H9 (cell line): ENCODE results near the gene ATP11C. TPM values are rescaled to one million over a fixed set of nuclear protein-coding genes. Genes with fewer than 3 reads are reported as not detected.

Experiments
- DNase-seq: peaks from one replicate; pipeline ENCODE4 v3.0.0-alpha.2; 2017
- H2AFZ ChIP-seq: one replicate; pipeline ENCODE4 v1.6.1; 2013; ENCODE audit warnings: mild to moderate bottlenecking, low read length, control low read depth, moderate library complexity
- H2AK5ac ChIP-seq: 2 replicates; pipeline ENCODE4 v1.6.1; 2013; ENCODE audit warnings: low read length, control low read depth, mixed read lengths; ENCODE audit not compliant: insufficient read length
- H2BK120ac ChIP-seq: one replicate; pipeline ENCODE4 v1.6.1; 2013; ENCODE audit warnings: low read depth, mild to moderate bottlenecking, low read length, control low read depth, inconsistent platforms; ENCODE audit not compliant: poor library complexity, severe bottlenecking
- H2BK12ac ChIP-seq: 2 replicates; pipeline ENCODE4 v1.6.1; 2013; ENCODE audit warnings: low read length, control low read depth, mixed read lengths, low read depth; ENCODE audit not compliant: insufficient read length
- H2BK15ac ChIP-seq: 2 replicates; pipeline ENCODE4 v1.6.1; 2013; ENCODE audit warnings: low read depth, low read length, control low read depth
- H2BK20ac ChIP-seq: one replicate; pipeline ENCODE4 v1.6.1; 2013; ENCODE audit warnings: low read depth, mild to moderate bottlenecking, low read length, control low read depth, inconsistent platforms; ENCODE audit not compliant: poor library complexity, severe bottlenecking
- H2BK5ac ChIP-seq: 2 replicates; pipeline ENCODE4 v1.6.1; 2013; ENCODE audit warnings: low read length, control low read depth, mixed read lengths; ENCODE audit not compliant: insufficient read length
- H3K14ac ChIP-seq: 2 replicates; pipeline ENCODE4 v1.6.1; 2013; ENCODE audit warnings: low read length, control low read depth; ENCODE audit not compliant: insufficient read depth
- H3K18ac ChIP-seq: 2 replicates; pipeline ENCODE4 v1.6.1; 2013; ENCODE audit warnings: low read depth, mild to moderate bottlenecking, mixed read lengths, low read length, control low read depth; ENCODE audit not compliant: insufficient read length
- H3K23ac ChIP-seq: 2 replicates; pipeline ENCODE4 v1.6.1; 2013; ENCODE audit warnings: low read length, control low read depth, mixed read lengths, low read depth; ENCODE audit not compliant: insufficient read length
- H3K23me2 ChIP-seq: 2 replicates; pipeline ENCODE4 v1.6.1; 2013; ENCODE audit warnings: low read depth, mild to moderate bottlenecking, mixed read lengths, low read length, control low read depth; ENCODE audit not compliant: insufficient read length, poor library complexity, severe bottlenecking
- H3K27ac ChIP-seq: 2 replicates; pipeline ENCODE4 v1.5.1; 2013; ENCODE audit warnings: low read length, control low read depth, mixed read lengths, low read depth; ENCODE audit not compliant: insufficient read length
- H3K27me3 ChIP-seq: 2 replicates; pipeline ENCODE4 v1.6.1; 2013; ENCODE audit warnings: low read length, control low read depth, inconsistent platforms; ENCODE audit not compliant: insufficient read depth
- H3K4ac ChIP-seq: 2 replicates; pipeline ENCODE4 v1.6.1; 2013; ENCODE audit warnings: low read depth, mild to moderate bottlenecking, control low read depth, inconsistent platforms, low read length, moderate library complexity
- H3K4me1 ChIP-seq: 2 replicates; pipeline ENCODE4 v1.6.1; 2013; ENCODE audit warnings: low read length, control low read depth, inconsistent platforms; ENCODE audit not compliant: insufficient read depth
- H3K4me2 ChIP-seq: 2 replicates; pipeline ENCODE4 v1.6.1; 2013; ENCODE audit warnings: low read length, control low read depth, mixed read lengths; ENCODE audit not compliant: insufficient read length, insufficient read depth
- H3K56ac ChIP-seq: 2 replicates; pipeline ENCODE4 v1.6.1; 2013; ENCODE audit warnings: low read depth, mild to moderate bottlenecking, mixed read lengths, low read length, control low read depth; ENCODE audit not compliant: insufficient read length
- H3K79me1 ChIP-seq: 2 replicates; pipeline ENCODE4 v1.6.1; 2013; ENCODE audit warnings: low read depth, mild to moderate bottlenecking, moderate library complexity, low read length, control low read depth, inconsistent platforms; ENCODE audit not compliant: insufficient read depth, poor library complexity, severe bottlenecking
- H3K79me2 ChIP-seq: 2 replicates; pipeline ENCODE4 v1.6.1; 2013; ENCODE audit warnings: low read length, control low read depth, inconsistent platforms; ENCODE audit not compliant: insufficient read depth
- H3K9ac ChIP-seq: 2 replicates; pipeline ENCODE4 v1.6.1; 2013; ENCODE audit warnings: low read length, control low read depth, mixed read lengths; ENCODE audit not compliant: insufficient read length; ENCODE audit errors: extremely low read depth
- H3K9me3 ChIP-seq: one replicate; pipeline ENCODE4 v1.6.1; 2013; ENCODE audit warnings: low read depth, low read length, inconsistent platforms; ENCODE audit not compliant: control insufficient read depth
- H3T11ph ChIP-seq: one replicate; pipeline ENCODE4 v1.6.1; 2013; ENCODE audit warnings: mild to moderate bottlenecking, low read length, control low read depth, inconsistent platforms
- H4K20me1 ChIP-seq: one replicate; pipeline ENCODE4 v1.6.1; 2013; ENCODE audit not compliant: control insufficient read depth, insufficient read length, insufficient read depth
- H4K5ac ChIP-seq: 2 replicates; pipeline ENCODE4 v1.6.1; 2013; ENCODE audit warnings: low read depth, mild to moderate bottlenecking, mixed read lengths, low read length, control low read depth; ENCODE audit not compliant: insufficient read length
- H4K8ac ChIP-seq: replicated peaks from 2 replicates; pipeline ENCODE4 v1.6.1; 2013; ENCODE audit warnings: low read length, control low read depth, mixed read lengths, low read depth; ENCODE audit not compliant: insufficient read length
- H4K91ac ChIP-seq: 2 replicates; pipeline ENCODE4 v1.6.1; 2013; ENCODE audit warnings: low read depth, mild to moderate bottlenecking, moderate library complexity, mixed read lengths, low read length, control low read depth; ENCODE audit not compliant: insufficient read length
- H3K27ac Mint-ChIP-seq, 3 experiments: 2 replicates in 2 of 3; 3 replicates in 1 of 3; pipeline ENCODE4 v1.8.0; 2020 to 2021; ENCODE audit warnings: mixed read lengths in 3 of 3, mild to moderate bottlenecking in 1 of 3, moderate library complexity in 1 of 3
- H3K27me3 Mint-ChIP-seq: 2 replicates; pipeline ENCODE4 v1.8.0; 2021; ENCODE audit warnings: low read depth, mild to moderate bottlenecking, moderate library complexity, mixed read lengths
- H3K36me3 Mint-ChIP-seq, 3 experiments: 2 replicates in 2 of 3; 3 replicates in 1 of 3; pipeline ENCODE4 v1.8.0; 2020 to 2021; ENCODE audit warnings: low read depth in 3 of 3, mixed read lengths in 3 of 3; ENCODE audit not compliant: insufficient read depth in 1 of 3
- H3K4me1 Mint-ChIP-seq, 2 experiments: 2 replicates each; pipeline ENCODE4 v1.8.0; 2020; ENCODE audit warnings: mixed read lengths in 2 of 2
- H3K4me3 Mint-ChIP-seq, 2 experiments: 2 replicates in 1 of 2; 3 replicates in 1 of 2; pipeline ENCODE4 v1.8.0; 2020 to 2021; ENCODE audit warnings: mild to moderate bottlenecking in 2 of 2, mixed read lengths in 2 of 2, moderate library complexity in 1 of 2
- H3K9me3 Mint-ChIP-seq, 2 experiments: 2 replicates in 1 of 2; 3 replicates in 1 of 2; pipeline ENCODE4 v1.8.0; 2020; ENCODE audit warnings: mild to moderate bottlenecking in 2 of 2, mixed read lengths in 2 of 2, moderate library complexity in 1 of 2
- CTCF ChIP-seq: fragments of 200-600 bp; sonication (generic); conservative IDR thresholded peaks from 3 replicates; pipeline ENCODE4 v1.8.0; 2021; ENCODE audit warnings: antibody characterized with exemption, mild to moderate bottlenecking
- WGBS: extraction: QIAGEN DNeasy Blood & Tissue Kit; methylation state at CpG from one replicate; pipeline ENCODE4 v1.1.7; 2013; ENCODE audit warnings: missing lambda C conversion rate, low lambda C conversion rate, mixed read lengths; ENCODE audit not compliant: insufficient read length; ENCODE audit errors: extremely low coverage; 5-methylcytosine and 5-hydroxymethylcytosine counted together
- total RNA-seq: library from RNA; stranded (reverse); gene quantifications from 2 replicates; pipeline ENCODE4 v1.2.1, GENCODE V29; 2021

Gene ATP11C
- total RNA-seq, 1 experiment from 2014 or later: 28.4 TPM

- H3K27ac Mint-ChIP-seq: no peak overlapping the region
- Histone ChIP-seq H4K8ac (no peak overlapping the region), H2AFZ (no peak overlapping the region), H3K14ac (no peak overlapping the region), H3K9me3 (no peaks in the 10 kb centered on the region), H3K18ac (no peak overlapping the region), H2BK120ac (no peak overlapping the region), H2BK15ac (no peak overlapping the region), H2BK12ac (no peak overlapping the region), H2BK20ac (no peak overlapping the region), H3K56ac (no peak overlapping the region), H2BK5ac (no peak overlapping the region), H4K5ac (no peak overlapping the region), H4K20me1 (no peaks in the 10 kb centered on the region), H3T11ph (no peak overlapping the region), H3K23me2 (no peaks in the 10 kb centered on the region), H3K79me1 (no peaks in the 10 kb centered on the region), H4K91ac (no peak overlapping the region), H3K23ac (no peak overlapping the region), H3K4me2 (no peak overlapping the region), H3K9ac (no peak overlapping the region), H3K79me2 (no peaks in the 10 kb centered on the region), H3K4ac (no peak overlapping the region), H3K27ac (no peak overlapping the region), H2AK5ac (no peak overlapping the region), H3K4me1 (no peaks in the 10 kb centered on the region; the same call in 1 of the 2 replicates), H3K27me3 (no peaks in the 10 kb centered on the region)
- H3K4me1 Mint-ChIP-seq: peaks cover 4 to 8% of the 10 kb centered on the region in 2 experiments; a peak in 3 of 4 replicates
- peaks cover 23 to 48% of the 10 kb centered on the region in 2 experiments for H3K9me3 Mint-ChIP-seq
- no peaks in the 10 kb centered on the region for H3K27me3 Mint-ChIP-seq
- no peak for DNase-seq
- TF ChIP-seq CTCF: no peak
- no peak overlapping the region for H3K4me3 Mint-ChIP-seq
- no CpG with 5 or more reads among the region's 1 CpG for WGBS
- H3K36me3 Mint-ChIP-seq: peaks cover 31 to 33% (median 32%) of the 10 kb centered on the region in 3 experiments
Measured at GRCh38 chrX:139758809-139759208, 174.0 kb downstream of the ATP11C start.
